Measurements from ENCODE around the gene TMCO4. TPM values are rescaled to one million over a fixed set of nuclear protein-coding genes. Genes with fewer than 3 reads are reported as not detected.

TMCO4 gene
- total RNA-seq, 1 experiment from 2014 or later, result 4.3 TPM

DNA sequence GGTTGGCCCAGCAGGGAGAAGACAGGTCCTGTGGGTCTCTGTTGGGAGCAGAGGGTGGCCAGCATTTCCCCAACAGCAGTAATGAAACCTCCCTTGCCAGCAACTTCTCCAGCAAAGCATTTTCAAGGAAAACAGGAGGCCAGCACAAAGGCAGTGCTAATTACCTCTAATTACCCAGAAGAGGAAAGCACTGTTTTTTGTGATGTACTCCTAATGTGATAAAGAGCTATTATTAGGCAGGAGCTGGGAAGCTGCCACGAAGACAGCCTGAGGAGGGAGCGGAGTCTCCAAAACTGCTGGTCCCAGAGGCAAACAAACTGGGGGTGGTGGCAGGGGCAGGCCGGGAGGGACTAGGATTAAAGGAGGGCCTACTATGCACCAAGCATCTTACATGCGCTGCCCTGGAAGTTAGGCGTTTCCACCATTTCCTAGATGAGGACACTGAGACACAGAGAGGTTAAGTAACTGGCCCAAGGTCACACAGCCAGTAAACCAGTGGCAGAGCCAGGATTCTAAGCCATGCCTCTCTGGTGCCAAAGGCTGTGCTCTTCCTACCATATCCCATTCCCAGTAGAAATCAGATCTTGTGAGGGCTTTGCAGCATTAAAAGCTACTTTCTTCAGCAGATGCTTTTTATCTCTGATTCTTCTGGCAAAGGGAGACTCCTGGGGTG lies 110.5 kb downstream of the TMCO4 start:
- H3K27ac ChIP-seq (ENCODE audit: low read depth, low read length, poor library complexity, severe bottlenecking), result no peak overlapping the region
- no peaks in the 10 kb centered on the region for H3K4me1 ChIP-seq (ENCODE audit: insufficient read depth, low read length, poor library complexity, severe bottlenecking)
- ChIA-PET POLR2A (ENCODE audit: low non-redundant PET) (no interaction called here), CTCF (interaction anchor here (0.6 kb wide), 1 partner anchor 1221 kb away, joined by 7 read pairs; no protein-coding TSS in a partner anchor)
- no peaks in the 10 kb centered on the region for H3K9me3 ChIP-seq (ENCODE audit: low read depth, low read length, poor library complexity, severe bottlenecking)
- intact Hi-C loops (cut with micrococcal nuclease; ENCODE audit: unreplicated experiment), result no loop called here
- H3K36me3 ChIP-seq (ENCODE audit: insufficient read depth, low read length, poor library complexity, severe bottlenecking), result no peaks in the 10 kb centered on the region
- BruUV-seq (replicated peaks), result no TSS peak
- no peaks in the 10 kb centered on the region for H3K27me3 ChIP-seq (replicated peaks; ENCODE audit: insufficient read depth, low read depth, low read length, poor library complexity)
- no peak for DNase-seq (ENCODE audit: low spot score)
- TF ChIP-seq, protein P1, sequence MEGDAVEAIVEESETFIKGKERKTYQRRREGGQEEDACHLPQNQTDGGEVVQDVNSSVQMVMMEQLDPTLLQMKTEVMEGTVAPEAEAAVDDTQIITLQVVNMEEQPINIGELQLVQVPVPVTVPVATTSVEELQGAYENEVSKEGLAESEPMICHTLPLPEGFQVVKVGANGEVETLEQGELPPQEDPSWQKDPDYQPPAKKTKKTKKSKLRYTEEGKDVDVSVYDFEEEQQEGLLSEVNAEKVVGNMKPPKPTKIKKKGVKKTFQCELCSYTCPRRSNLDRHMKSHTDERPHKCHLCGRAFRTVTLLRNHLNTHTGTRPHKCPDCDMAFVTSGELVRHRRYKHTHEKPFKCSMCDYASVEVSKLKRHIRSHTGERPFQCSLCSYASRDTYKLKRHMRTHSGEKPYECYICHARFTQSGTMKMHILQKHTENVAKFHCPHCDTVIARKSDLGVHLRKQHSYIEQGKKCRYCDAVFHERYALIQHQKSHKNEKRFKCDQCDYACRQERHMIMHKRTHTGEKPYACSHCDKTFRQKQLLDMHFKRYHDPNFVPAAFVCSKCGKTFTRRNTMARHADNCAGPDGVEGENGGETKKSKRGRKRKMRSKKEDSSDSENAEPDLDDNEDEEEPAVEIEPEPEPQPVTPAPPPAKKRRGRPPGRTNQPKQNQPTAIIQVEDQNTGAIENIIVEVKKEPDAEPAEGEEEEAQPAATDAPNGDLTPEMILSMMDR (conservative IDR thresholded peaks at IDR 0.05; ENCODE audit: low read depth, low read length), result no peak
- no peak for TF ChIP-seq EZH2 (IDR thresholded peaks at IDR 0.05; ENCODE audit: borderline replicate concordance, low read depth, low read length, poor library complexity, severe bottlenecking)
- H3K4me3 ChIP-seq (ENCODE audit: low read depth, low read length, poor library complexity, severe bottlenecking), result no peak overlapping the region

DNA sequence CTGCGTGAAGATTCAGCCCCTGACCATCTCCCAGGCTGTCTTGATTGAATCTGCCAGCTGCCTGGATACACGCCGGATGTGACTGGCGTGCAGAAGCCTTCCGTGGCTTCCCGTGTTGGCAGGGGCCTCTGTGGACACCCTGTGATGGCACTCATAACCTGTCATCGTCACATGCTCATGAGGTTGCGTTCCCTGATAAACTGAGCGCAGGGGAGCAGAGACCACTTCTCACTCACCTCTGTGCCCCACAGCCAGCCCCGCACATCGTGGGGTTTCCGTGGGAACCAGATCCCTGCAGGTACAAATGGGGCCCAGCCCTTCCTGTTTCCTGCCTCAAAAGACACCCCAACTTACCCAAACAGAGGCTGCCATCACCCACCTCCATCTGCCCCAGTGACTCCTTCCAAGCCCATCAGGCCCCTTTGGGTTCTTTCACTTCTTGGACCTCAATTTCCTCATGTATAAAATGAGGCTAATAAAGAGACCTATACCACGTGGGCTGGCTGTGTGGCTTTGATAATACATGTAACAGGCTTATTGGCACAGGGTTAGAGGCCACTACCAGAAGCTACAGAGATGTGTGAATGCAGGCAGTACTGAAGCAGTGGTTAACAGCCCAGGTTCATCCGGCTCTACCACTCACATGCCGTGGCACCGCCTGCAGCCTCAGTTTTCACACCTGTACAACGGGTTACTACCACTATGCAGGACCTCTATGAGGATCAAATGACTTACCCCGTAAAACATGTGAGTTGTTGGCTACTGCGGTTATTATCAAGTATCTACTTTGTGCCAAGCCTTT lies 111.5 kb downstream of the TMCO4 start:
- BruUV-seq (replicated peaks), result no TSS peak
- POLR2A ChIA-PET (ENCODE audit: low non-redundant PET), result no interaction called here
- DNase-seq (ENCODE audit: low spot score), result no peak
- intact Hi-C loops (cut with micrococcal nuclease; ENCODE audit: unreplicated experiment), result no loop called here
- Histone ChIP-seq H3K4me1 (ENCODE audit: insufficient read depth, low read length, poor library complexity, severe bottlenecking) (no peaks in the 10 kb centered on the region), H3K9me3 (ENCODE audit: low read depth, low read length, poor library complexity, severe bottlenecking) (no peaks in the 10 kb centered on the region), H3K27me3 (replicated peaks; ENCODE audit: insufficient read depth, low read depth, low read length, poor library complexity) (no peaks in the 10 kb centered on the region), H3K27ac (ENCODE audit: low read depth, low read length, poor library complexity, severe bottlenecking) (no peak overlapping the region), H3K36me3 (ENCODE audit: insufficient read depth, low read length, poor library complexity, severe bottlenecking) (no peaks in the 10 kb centered on the region), H3K4me3 (ENCODE audit: low read depth, low read length, poor library complexity, severe bottlenecking) (no peak overlapping the region)
- TF ChIP-seq EZH2 (IDR thresholded peaks at IDR 0.05; ENCODE audit: borderline replicate concordance, low read depth, low read length, poor library complexity, severe bottlenecking), result no peak
- TF ChIP-seq, protein P1 (conservative IDR thresholded peaks at IDR 0.05; ENCODE audit: low read depth, low read length), result no peak
- CTCF ChIA-PET, result no interaction called here

DNA sequence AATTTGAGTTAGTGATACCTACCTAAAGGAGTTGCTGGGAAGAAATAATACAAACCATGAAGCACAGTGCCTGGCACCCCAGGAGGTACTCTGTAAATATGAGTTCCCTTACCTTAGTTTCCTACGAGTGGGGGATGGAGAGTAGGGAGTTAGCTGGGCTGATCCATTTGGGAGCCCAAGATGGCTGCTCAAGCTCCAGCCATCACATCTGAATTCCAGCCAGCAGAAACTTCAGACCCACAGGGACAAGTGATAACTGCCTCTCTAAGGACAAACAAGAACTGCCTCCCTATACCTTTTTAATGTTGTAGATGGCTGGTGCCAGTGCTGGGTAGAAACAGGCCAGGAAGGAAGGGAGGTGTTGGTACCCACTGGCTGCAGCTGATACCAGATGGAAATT lies 112.3 kb downstream of the TMCO4 start:
- Histone ChIP-seq H3K4me3 (ENCODE audit: low read depth, low read length, poor library complexity, severe bottlenecking) (no peak overlapping the region), H3K27me3 (replicated peaks; ENCODE audit: insufficient read depth, low read depth, low read length, poor library complexity) (no peaks in the 10 kb centered on the region), H3K9me3 (ENCODE audit: low read depth, low read length, poor library complexity, severe bottlenecking) (no peaks in the 10 kb centered on the region), H3K27ac (ENCODE audit: low read depth, low read length, poor library complexity, severe bottlenecking) (no peak overlapping the region), H3K4me1 (ENCODE audit: insufficient read depth, low read length, poor library complexity, severe bottlenecking) (no peaks in the 10 kb centered on the region), H3K36me3 (ENCODE audit: insufficient read depth, low read length, poor library complexity, severe bottlenecking) (no peaks in the 10 kb centered on the region)
- ChIA-PET CTCF (no interaction called here), POLR2A (ENCODE audit: low non-redundant PET) (no interaction called here)
- no TSS peak for BruUV-seq (replicated peaks)
- no peak for DNase-seq (ENCODE audit: low spot score)
- intact Hi-C loops (cut with micrococcal nuclease; ENCODE audit: unreplicated experiment), result no loop called here
- TF ChIP-seq, protein P1 (conservative IDR thresholded peaks at IDR 0.05; ENCODE audit: low read depth, low read length), result no peak
- no peak for TF ChIP-seq EZH2 (IDR thresholded peaks at IDR 0.05; ENCODE audit: borderline replicate concordance, low read depth, low read length, poor library complexity, severe bottlenecking)

All from A673 (cell line).